ENCODE data around the gene HKDC1.
"Not testable (repeated sequence)": the region's sequence is repeated elsewhere in the genome, so short reads cannot be mapped to it uniquely, and the experiment has no call there.

The HKDC1 gene

DNA sequence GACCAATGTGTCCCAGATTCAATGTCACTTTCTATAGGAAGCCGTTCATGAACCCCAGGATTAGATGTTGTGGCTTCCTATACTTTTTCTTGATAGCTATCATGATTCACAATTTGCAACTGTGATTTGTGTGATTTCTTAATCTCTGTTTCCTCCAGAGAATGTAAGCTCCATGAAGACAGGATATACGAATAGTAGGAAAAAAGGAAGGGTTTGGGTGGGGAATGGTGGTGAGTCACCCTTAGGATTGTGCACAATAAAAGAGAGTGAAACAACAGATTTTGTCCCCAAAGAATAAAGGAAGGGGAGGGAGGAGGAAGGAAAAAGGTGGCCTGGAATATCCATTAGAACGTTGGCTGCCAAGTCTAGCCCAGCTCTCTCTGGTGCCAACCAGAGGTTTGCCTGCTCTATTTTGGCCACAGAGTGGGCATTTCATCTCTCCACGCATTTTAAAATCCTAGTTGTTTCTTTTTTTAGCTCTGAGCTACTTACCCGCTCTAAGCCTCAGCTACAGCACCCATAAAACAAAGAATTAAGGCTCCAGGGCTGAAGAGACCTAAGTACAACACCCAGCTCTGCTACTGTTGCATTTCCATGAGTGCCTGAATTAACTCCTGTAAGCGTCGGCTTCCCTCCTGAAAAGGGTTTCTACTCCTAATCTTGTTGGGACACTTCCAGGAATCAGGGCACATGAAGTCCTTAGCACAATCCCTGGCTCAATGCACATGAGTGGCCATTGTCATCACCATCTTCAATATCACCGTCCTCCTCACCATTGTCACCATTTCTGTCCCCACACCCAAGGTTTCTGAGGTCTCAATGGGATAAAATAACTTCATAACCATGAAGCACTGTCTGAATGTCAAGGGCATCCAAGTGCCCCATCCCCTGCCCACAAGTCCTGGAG is 61.6 kb downstream of the HKDC1 start:
- no peak for DNase-seq

DNA sequence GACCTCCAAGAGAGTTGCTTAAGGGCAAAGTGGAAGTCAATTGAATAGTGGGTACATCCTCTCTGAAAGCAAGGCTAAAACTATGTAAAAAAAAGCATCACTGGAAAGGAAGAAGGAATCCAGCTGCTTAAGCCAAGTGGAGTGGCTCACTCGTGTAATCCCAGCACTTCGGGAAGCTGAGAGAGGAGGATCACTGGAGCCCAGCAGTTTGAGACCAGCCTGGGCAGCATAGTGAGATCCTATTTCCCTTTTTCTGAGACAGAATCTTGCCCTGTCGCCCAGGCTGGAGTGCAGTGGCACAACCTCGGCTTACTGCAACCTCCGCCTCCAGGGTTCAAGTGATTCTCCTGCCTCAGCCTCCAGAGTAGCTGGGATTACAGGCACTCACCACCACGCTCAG is 64.3 kb downstream of the HKDC1 start:
- DNase-seq = not testable (repeated sequence)

DNA sequence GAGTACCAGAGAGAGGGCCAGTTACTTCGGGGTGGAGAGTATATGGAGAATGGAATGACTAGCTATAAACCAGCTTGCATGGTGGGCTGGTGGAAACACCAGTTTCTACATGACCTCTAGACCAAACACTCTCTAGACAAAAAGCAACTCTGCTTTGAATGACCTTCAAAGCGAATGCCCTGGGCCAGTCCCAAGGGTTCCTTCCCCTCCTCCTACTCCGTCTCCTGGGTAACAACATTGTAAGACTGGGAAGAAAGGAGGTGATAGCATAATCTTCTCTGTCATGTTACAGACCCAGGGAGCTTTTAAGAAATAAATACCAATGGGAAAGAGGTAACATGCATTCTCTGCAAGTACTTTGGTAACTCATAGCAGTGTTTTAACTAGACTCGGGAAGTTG is 65.6 kb downstream of the HKDC1 start:
- DNase-seq = no peak

DNA sequence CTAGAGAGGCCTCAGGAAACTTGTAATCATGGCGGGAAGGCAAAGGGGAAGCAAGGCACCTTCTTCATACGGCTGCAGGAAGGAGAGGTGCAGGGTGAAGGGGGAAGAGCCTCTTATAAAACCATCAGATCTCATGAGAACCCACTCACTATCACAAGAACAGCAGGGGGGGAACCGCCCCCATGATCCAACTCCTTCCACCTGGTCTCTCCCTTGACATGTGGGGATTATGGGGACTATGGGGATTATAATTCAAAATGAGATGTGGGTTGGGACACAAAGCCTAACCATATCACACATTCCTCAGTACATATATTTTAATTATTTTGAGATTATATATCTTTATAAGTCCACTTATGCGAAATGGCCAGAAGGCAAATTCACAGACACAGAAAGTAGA is 67.0 kb downstream of the HKDC1 start:
- DNase-seq = no peak

DNA sequence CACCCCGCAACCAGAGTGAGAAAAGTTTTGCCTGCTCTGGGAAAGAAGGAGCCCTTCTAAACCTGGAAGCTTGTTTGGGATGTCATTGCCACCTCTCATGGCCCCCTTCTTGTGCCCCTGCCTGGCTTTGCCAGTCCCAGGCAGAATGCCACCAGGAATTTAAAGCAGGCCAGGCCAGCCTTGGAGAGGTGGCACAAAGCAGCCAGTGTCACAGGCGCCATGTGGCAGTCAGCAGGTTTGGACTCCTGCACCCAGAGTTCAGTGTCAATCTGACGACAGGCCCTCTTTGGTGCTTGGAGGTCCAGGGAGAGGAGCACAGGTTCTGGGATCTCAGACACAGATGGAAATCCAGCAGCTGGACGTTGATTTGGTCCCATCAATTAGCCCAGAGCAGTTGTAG is 70.9 kb downstream of the HKDC1 start:
- no peak for DNase-seq

DNA sequence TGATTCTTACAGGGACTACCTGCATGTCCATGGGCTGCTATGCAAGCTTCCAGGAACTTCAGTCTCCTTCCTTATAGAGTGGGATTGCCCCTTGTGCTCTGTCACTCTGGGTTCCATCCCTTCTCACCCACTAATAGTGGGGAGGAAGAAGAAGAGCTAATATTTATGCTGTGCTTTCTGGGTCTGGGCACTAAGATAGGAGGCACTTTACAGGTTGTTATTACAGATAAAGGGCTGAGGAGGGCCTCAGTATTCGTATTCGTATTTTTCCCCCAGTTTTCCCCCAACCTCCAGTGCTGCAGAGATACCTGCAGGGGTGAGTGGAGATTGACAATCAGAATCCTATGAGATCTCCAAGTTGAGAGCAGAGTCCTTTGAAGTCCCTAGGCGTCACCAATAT is 72.3 kb downstream of the HKDC1 start:
- no peak for DNase-seq

DNA sequence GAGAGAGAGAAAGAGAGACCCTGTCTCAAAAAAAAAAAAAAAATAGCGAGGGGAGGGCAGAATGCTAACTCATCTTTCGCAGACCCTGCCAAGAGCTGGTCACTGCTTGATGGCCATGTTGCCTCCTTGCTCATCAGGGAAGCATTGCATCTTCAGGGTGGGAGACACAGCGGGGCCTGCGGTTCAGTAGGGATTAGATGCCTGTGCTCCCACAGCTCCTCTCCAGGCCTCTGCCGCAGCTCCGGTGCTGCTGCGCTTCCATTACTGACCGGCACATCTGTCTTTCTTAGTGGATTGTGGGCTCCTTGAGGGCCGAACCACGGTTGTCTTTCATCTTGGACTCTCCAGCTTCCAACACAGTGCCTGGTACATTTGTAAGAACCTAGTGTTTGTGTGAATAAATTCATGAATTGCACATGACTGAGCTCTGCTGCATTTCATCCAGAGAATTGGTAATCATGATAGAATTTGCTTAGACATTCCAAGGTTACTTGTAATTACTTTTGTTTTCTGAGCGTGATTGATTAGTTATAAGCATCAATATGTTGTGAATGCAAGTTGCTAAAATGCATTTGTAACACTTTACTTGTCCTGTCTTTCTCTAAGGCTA is 75.0 kb downstream of the HKDC1 start:
- DNase-seq = no peak

DNA sequence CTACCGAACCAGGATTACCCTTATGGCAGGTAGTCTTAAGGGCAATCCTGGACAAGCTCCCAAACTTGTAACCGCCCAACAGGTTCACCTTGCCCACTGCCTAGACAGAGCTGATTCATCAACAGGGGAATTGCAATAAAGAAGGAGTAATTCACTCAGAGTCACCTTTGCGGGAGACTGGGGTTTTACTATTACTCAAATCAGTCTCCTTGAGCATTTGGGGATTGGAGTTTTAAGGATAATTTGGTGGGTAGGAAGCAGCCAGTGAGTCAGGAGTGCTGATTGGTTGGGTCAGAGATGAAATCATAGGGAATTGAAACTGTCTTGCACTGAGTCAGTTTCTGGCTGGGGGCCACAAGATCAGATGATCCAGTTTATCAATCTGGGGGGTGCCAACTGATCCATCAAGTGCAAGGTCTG is 83.5 kb downstream of the HKDC1 start:
- DNase-seq = no peak

DNA sequence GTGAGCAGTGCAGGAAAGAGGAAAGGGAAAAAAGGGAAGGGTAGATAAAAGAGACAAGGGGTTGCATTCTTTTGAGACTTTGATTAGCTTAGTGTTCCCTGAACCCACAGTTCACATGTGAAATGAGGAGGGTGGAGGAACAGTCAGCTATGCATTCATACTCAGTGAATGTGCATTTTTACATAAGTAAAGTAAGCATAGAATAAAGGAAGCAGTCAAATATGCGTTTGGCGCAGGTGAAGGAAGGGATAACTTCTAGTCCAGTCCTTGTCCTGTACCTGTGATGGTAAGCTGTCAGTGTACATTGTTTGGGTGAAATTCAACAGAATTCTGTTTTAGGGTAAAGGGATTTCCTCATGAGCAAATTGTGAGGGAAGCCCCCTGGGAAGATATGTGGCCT is 86.3 kb downstream of the HKDC1 start:
- DNase-seq = no peak

DNA sequence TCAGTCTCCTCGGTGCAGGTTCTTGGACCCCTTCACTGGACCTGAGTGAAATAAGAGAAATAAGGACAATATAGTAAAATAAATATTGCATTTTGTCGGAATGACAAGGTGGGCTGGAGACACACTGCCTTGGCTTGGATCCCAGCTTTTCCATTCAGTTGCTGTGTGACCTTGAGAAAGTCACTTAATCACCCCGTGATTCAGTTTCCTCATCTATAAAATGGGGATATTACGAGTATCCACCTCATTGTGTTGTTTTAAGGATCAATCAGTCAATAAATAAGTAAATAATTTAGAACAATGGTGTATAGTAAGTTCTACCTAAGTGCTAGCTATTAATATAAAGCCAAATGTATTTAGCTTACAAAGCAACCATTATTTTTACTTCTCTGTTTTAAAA is 87.3 kb downstream of the HKDC1 start:
- DNase-seq = no peak

DNA sequence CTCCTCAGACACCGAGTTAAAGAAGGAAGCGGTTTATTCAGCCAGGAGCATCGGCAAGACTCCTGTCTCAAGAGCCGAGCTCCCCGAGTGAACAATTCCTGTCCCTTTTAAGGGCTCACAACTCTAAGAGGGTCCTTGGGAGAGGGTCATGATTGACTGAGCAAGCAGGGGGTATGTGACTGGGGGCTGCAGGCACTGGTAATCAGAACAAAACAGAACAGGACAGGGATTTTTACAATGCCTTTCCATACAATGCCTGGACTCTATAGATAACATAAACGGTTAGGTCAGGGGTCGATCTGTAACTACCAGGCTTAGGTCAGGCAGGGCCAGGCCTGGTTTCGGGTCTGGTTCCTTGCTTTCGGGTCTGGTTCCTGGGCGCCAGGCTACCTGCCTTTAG is 88.2 kb downstream of the HKDC1 start:
- not testable (repeated sequence) for DNase-seq

DNA sequence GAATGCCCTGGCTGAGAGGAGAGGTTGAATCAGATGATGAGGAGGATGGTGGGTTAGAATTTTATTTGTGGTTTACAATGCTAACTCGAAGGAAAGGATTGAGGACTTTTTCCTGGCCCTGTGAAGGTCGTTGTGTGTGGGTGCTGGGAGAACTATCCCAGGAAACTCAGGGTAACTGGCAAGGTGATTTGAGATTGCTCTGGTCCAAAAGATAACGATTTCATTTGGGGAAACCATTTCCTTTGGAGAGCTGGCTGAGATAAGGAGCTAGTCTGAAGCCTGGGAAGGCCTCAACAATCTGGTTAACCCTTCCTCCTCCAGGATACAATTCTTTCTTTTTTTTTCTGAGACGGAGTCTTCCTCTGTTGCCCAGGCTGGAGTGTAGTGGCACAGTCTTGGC is 91.2 kb downstream of the HKDC1 start:
- DNase-seq = no peak

DNA sequence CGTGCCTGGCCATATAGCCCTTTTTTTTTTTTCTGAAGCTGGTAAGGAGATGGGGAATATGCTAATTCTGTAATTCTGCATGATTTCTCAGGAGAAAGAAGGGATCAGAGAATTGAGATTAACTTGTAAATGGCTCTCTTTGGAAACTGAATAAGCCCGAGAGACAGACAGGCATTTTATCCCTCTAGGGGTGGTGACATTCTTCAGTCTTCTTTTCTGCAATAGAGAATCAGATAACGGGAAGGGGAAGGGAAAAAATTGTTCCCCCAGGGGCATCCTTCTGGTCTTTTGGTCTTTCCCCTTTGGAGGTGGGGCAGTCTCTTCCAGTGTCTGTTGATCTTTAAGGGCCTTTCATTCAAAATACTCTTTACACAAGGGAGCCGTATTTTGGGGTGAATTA is 92.4 kb downstream of the HKDC1 start:
- DNase-seq = no peak

DNA sequence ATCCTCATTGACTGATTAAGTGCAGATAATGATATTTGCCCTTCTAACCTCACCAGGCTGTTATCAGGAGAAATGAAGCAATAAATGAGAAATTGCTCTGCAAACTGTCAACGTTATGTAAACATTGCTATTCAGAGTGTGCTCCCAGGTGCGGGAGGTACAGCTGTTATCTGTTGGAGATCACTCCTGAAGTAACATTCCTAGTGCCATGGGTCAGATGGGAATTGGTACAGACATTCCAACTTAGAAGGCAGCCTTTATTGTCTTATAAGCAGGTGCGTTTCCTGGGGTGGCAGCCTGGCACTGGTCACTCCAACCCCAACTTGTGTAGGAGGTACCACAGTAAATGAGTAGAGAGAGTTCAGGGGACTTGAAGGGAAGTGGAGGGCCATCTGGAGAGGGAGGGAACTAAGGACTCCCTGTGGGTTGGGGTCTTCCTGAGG is 95.0 kb downstream of the HKDC1 start:
- no peak for DNase-seq

DNA sequence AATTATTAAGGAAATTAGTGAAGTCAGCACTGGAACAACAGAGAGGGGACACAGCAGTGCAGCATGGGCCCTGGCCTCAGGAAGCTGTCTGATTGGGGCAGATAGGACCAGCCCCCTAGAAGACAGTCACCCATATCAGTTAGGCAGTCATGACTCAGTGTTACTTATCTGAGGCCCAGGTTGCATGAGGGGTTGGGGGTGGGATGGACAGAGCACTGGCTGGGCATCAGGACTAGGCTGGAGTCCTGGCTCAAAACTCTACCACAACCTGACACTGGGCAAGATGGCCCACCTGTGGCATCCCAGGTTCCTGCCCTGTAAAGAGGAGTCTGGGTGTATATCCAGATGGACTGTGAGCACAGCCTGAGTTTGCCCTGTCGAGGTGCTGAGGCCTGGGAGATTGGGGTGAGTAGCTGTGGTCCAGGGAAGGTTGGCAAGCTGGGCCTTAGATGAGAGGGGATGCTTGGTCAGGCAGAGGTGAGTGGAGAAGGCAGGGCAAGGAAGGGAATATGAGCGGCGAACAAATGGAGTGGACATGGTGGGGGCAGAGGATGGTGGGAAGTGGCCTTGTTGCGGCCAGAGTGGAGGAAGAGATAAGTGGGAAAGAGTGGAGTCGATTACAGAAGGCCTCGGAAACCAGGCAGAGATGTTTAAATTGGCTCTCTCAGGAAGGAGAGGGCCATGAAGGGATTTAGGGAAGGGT is 95.6 kb downstream of the HKDC1 start:
- no peak for DNase-seq

DNA sequence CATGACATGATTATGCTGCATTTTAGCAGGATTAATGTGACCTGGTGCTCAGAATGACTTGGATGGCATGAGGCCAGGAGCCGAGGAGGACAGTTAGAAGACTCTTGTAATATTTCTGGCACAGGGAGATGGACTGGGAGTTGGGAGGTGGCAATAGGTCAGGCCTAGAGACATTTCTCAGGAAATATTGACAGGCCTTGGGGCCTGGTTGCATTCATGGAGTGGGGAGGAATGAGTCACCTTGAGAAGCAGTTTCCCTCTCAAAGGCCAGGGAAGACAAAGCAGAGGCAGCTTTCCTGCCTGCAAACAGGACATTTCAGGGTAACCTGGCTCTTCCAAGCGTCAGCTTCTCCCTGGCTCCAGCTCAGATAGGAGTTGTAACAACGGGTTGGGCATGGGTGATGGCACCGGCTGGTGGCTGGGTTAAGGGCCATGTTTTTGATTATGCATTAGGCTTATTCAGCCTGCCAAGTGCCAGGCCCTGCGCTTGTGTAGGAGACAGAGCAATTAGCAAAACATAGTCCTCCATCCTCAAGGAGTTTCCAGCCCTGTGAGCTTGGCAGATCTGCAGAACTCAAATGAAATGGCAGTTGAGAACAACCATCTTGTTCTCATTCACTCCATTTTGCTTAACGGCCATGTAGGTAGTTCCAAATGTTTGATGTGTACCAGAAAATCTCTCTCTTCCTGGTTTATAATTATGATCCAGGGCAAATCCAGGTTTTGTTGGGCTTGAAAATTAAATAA is 96.4 kb downstream of the HKDC1 start:
- no peak for DNase-seq

Data from NCI-H1105 (cell line).